Glutamatergic neuron (in vitro differentiated cells): Measurements from ENCODE around the gene SUB1. TPM values are rescaled to one million over a fixed set of nuclear protein-coding genes. Genes with fewer than 3 reads are reported as not detected.

Source experiments
- DNase-seq: peaks from one replicate; pipeline ENCODE4 v3.0.0; 2022
- H3K27ac Mint-ChIP-seq: one replicate; pipeline ENCODE4 v1.8.0; 2020; ENCODE audit warnings: mild to moderate bottlenecking, mixed read lengths, inconsistent platforms; ENCODE audit not compliant: unreplicated experiment
- H3K27me3 Mint-ChIP-seq: one replicate; pipeline ENCODE4 v1.8.0; 2020; ENCODE audit warnings: mild to moderate bottlenecking, moderate library complexity, mixed read lengths, inconsistent platforms; ENCODE audit not compliant: unreplicated experiment
- H3K36me3 Mint-ChIP-seq: one replicate; pipeline ENCODE4 v1.8.0; 2020; ENCODE audit warnings: mild to moderate bottlenecking, mixed read lengths, inconsistent platforms; ENCODE audit not compliant: unreplicated experiment
- H3K4me1 Mint-ChIP-seq: one replicate; pipeline ENCODE4 v1.8.0; 2020; ENCODE audit warnings: mild to moderate bottlenecking, low read depth, mixed read lengths, inconsistent platforms; ENCODE audit not compliant: unreplicated experiment
- H3K4me3 Mint-ChIP-seq: one replicate; pipeline ENCODE4 v1.8.0; 2020; ENCODE audit warnings: mild to moderate bottlenecking, mixed read lengths, inconsistent platforms; ENCODE audit not compliant: unreplicated experiment
- H3K9me3 Mint-ChIP-seq: one replicate; pipeline ENCODE4 v1.8.0; 2020; ENCODE audit warnings: mild to moderate bottlenecking, moderate library complexity, mixed read lengths, inconsistent platforms; ENCODE audit not compliant: unreplicated experiment
- CTCF ChIP-seq: fragments of 200-600 bp; sonication (generic); IDR thresholded peaks from one replicate; pipeline ENCODE4 v1.5.0; 2021; ENCODE audit not compliant: partially characterized antibody, unreplicated experiment
- total RNA-seq: library from RNA; stranded (reverse); fragmentation: NEBNext Ultra II Directional; extraction: Animal tissue kit (Norgen Biotek cat#: 25700); gene quantifications from one replicate; pipeline ENCODE4 v1.2.1, GENCODE V29; 2021; ENCODE audit not compliant: unreplicated experiment

The SUB1 gene
- total RNA-seq, 1 donor from 2014 or later = 172 TPM

GRCh38 chr5:32646061-32646969 is 61.0 kb downstream of the SUB1 start:
- no peak for TF ChIP-seq CTCF
- Mint-ChIP-seq H3K9me3 (peaks cover 1% of the 10 kb centered on the region), H3K27ac (no peak overlapping the region), H3K27me3 (no peaks in the 10 kb centered on the region), H3K36me3 (no peaks in the 10 kb centered on the region), H3K4me3 (no peak overlapping the region), H3K4me1 (no peaks in the 10 kb centered on the region)
- DNase-seq = no peak

- H3K36me3 Mint-ChIP-seq = peaks cover 8% of the 10 kb centered on the region
- DNase-seq = no peak
- no peak overlapping the region for H3K27ac Mint-ChIP-seq
- TF ChIP-seq CTCF = no peak
- H3K4me3 Mint-ChIP-seq = no peak overlapping the region
- no peaks in the 10 kb centered on the region for H3K4me1 Mint-ChIP-seq
- peaks cover 4% of the 10 kb centered on the region for H3K9me3 Mint-ChIP-seq
- H3K27me3 Mint-ChIP-seq = no peaks in the 10 kb centered on the region
Measured at GRCh38 chr5:32651088-32651487, 65.7 kb downstream of the SUB1 start.

- TF ChIP-seq CTCF = no peak
Measured at GRCh38 chr5:32651638-32652037, 66.3 kb downstream of the SUB1 start.

More at GRCh38 chr5:32651638-32652037, 66.3 kb downstream of the SUB1 start:
- H3K27me3 Mint-ChIP-seq = no peaks in the 10 kb centered on the region
- no peaks in the 10 kb centered on the region for H3K4me1 Mint-ChIP-seq
- H3K4me3 Mint-ChIP-seq = no peak overlapping the region
- DNase-seq = no peak
- H3K27ac Mint-ChIP-seq = no peak overlapping the region
- H3K36me3 Mint-ChIP-seq = peaks cover 8% of the 10 kb centered on the region
- H3K9me3 Mint-ChIP-seq = peaks cover 7% of the 10 kb centered on the region

Other genes starting within 250 kb of the SUB1 start
- gene ZFR, start 140.8 kb upstream of the SUB1 start, total RNA-seq = 84.5 TPM
- not detected for gene NPR3, start 125.8 kb downstream of the SUB1 start, total RNA-seq